Muscle of arm (tissue), 12 donors: ENCODE measurements around the gene SLC11A1. TPM values are rescaled to one million over a fixed set of nuclear protein-coding genes. Genes with fewer than 3 reads are reported as not detected.

Source experiments
- DNase-seq: peaks from one replicate; pipeline ENCODE4 v3.0.0-alpha.2; 2013
- polyA plus RNA-seq, 12 donors: library from polyadenylated mRNA; unstranded; fragments of 120-200 nt; gene quantifications; one replicate each; pipeline ENCODE4 v1.2.1, GENCODE V29; 2013; ENCODE audit not compliant: insufficient read length in 12 of 12

The SLC11A1 gene
- polyA plus RNA-seq, 12 donors: 0.22 to 3.0 (median 0.56) TPM; not detected in 2

DNA sequence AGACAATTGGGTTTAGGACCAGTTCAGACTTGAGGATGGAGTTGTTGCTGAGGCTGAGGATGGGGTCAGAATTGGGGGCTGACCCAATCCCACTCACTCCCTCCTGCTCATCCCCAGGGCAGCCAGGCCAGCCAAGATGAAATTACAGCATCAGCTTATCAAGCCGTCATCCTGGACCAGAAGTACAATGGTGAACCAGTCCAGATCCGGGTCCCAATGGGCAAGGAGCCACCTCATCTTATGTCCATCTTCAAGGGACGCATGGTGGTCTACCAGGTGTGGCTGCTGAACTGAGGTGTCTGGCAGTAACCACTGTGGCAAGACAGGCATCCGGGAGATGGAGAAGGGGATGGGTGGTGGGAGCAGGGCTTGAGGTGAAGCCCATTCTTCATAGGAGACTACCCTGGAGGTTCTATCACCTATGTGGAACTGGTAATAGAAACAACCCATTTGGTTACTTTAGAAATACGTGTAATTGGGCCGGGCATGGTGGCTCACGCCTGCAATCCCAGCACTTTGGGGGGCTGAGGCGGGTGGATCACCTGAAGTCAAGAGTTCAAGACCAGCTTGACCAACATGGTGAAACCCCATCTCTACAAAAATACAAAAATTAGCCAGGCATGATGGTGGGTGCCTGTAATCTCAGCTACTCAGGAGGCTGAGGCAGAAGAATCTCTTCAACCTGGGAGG is 50.7 kb downstream of the SLC11A1 start:
- DNase-seq: no peak

DNA sequence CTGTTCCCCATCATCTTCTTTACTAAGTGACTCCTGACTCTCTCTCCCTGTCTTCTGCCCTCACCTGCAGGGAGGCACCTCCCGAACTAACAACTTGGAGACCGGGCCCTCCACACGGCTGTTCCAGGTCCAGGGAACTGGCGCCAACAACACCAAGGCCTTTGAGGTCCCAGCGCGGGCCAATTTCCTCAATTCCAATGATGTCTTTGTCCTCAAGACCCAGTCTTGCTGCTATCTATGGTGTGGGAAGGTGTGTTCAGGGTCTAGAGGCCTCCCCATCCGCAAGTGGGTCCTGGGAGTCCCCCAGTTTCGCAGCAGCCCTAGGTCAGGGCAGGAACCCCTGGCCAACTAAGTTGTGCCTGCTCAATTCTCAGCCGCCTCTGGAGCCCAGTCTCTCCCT is 52.4 kb downstream of the SLC11A1 start:
- DNase-seq: no peak

DNA sequence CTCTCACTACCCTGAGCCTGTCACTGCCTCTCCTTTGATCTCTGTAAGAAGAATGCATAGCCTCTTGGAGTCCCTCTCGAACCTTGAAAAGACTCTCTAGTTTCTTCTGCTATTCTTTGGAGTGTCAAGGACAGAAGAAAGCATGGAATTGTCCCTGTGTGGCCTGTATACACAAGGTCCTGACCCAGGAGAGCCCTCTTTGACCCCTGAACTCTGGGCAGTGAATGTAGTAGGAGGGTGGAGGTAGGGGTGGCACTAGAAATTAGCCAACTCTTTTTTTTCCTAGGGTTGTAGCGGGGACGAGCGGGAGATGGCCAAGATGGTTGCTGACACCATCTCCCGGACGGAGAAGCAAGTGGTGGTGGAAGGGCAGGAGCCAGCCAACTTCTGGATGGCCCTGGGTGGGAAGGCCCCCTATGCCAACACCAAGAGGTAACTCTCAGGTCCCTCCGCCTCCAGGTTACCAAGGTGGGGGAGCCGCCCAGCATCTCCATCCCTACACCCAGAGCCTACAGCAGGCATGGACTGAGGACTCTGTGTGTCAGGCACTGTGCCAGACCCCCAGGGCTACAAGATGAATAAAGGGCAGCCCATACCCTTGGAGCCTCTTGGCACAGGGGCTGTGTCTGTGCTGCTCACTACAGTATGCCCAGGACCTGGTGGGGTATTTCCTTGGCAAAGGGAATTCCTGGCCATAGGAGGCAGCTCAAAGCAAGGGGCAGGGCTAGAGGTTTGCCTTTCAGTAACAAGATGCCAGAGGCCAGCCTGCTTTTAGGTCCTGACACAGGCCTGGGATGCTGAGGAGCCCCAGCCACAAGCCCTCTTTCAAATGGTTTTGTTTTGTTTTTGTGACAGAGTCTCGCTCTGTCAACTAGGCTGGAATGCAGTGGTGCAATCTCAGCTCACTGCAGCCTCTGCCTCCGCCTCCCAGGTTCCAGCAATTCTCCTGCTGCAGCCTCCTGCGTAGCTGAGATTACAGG is 53.2 kb downstream of the SLC11A1 start:
- DNase-seq: no peak

DNA sequence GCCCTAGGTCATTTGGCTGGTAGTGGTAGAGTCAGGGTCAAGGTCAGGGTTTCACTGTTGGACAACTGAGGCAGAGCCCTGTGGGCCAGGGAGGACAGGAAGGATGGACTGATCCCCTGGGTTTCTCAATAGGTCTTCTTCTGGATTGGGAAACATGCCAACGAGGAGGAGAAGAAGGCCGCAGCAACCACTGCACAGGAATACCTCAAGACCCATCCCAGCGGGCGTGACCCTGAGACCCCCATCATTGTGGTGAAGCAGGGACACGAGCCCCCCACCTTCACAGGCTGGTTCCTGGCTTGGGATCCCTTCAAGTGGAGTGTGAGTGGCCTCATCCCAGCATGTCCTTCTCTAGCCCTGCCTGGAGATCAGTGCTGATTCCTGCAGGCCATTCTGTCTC is 54.9 kb downstream of the SLC11A1 start:
- DNase-seq: no peak

DNA sequence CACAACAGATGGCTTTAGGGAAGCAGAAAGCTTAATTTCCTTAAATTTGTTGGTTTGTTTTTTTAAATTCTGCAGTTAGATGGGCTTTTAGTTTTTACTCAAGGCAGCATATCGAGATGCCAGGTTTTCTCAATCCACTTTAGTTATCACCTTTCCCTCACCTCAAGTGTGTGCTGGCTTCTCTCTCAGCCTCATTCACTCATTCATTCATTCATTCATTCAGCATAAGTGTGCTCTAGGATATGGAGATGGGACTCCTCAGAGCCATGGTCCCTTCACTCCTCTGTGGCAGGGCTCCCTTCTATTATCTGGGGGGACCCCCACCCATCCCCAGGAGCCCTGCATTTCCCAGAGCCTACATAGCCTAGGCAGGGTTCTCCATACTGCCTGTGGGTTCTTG is 55.9 kb downstream of the SLC11A1 start:
- DNase-seq: no peak

DNA sequence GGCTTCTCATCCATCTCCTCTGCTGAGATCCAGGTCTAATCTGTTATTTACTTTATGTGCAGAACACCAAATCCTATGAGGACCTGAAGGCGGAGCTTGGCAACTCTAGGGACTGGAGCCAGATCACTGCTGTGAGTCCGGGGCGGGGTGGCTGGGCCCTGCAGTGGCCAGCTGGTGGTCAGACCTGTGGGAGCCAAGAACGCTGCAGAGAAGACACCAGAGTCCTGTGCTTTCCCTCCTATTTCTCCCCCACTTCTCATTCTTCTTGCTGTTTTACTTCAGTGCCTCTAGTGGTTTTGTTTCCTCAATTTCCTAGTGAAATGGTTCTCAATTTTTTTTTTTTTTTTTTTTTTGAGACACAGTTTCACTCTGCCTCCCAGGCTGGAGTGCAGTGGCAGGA is 56.5 kb downstream of the SLC11A1 start:
- DNase-seq: no peak

DNA sequence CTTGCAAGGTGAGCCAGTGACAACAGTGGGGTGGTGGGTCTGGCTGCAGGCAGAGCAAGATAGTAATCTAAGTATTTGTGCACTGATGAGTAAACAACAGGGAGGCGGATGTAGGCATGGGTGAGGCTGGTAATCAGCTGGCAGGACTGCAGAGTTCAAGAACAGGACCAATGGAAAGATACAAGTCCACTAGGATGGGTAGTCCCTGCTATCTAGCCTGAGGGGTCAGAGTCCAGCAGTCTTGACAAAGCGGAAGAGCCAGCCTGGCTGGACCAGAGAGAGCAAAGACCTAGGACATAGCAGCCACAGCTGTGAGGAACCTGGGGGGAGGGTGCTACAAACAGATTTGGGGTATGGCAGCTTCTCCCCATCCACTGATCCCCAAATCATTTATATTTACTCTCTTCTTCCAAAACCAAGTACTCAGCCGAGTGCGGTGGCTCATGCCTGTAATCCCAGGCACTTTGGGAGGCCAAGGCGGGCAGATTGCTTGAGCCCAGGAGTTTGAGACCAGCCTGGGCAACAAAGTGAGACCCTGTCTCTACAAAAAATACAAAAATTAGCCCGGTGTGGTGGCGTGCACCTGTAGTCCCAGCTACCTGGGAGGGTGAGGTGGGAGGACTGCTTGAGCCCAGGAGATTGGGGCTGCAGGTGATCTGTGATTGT is 62.8 kb downstream of the SLC11A1 start:
- no peak for DNase-seq

DNA sequence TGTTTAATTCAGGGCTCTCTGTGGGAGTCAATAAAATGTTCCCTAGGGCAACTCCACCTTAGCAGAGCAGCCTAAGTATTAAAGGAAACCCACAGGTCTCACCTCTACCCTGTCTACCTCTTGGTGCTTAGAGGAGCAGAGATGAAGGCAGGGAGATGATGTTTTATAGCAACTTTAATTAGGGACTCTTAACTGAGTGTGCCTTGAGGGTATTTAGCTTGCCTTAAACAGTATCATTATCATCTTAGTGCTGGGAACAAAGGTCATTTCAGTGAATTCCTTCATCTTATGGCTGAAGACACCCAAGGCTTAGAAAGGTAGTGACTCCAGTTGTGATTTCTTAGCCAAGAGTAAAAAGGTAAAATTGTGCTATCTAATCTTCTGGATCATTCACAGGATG is 63.5 kb downstream of the SLC11A1 start:
- DNase-seq: no peak

Other genes starting within 250 kb of the SLC11A1 start
- gene CXCR1, start 215.3 kb upstream of the SLC11A1 start, polyA plus RNA-seq: under 1 TPM in 5 of 12 donors, not detected in 7; 0.07 to 0.36 (median 0.28) TPM
- 100 to 1,000 TPM in 11 of 12 donors, not detected in 1; 192 to 390 (median 260) TPM for gene ARPC2, start 165.1 kb upstream of the SLC11A1 start, polyA plus RNA-seq
- 1 to 10 TPM in 10 of 12 donors, not detected in 2; 1.2 to 2.9 (median 1.8) TPM for gene GPBAR1, start 121.3 kb upstream of the SLC11A1 start, polyA plus RNA-seq
- gene AAMP, start 112.1 kb upstream of the SLC11A1 start, polyA plus RNA-seq: 10 to 100 TPM in 11 of 12 donors, not detected in 1; 74.7 to 93.4 (median 82.9) TPM
- 100 to 1,000 TPM in 1 of 12 donors, 10 to 100 TPM in 10, not detected in 1; 38.8 to 123 (median 42.4) TPM for gene PNKD, start 111.8 kb upstream of the SLC11A1 start, polyA plus RNA-seq
- gene TMBIM1, start 89.8 kb upstream of the SLC11A1 start, polyA plus RNA-seq: 100 to 1,000 TPM in 4 of 12 donors, 10 to 100 TPM in 7, not detected in 1; 81.2 to 112 (median 93.7) TPM
- under 1 TPM in 4 of 12 donors, not detected in 8; 0.09 to 0.16 (median 0.13) TPM for gene CATIP, start 25.4 kb upstream of the SLC11A1 start, polyA plus RNA-seq
- 100 to 1,000 TPM in 2 of 12 donors, 10 to 100 TPM in 9, not detected in 1; 72.5 to 113 (median 85.2) TPM for gene CTDSP1, start 17.6 kb downstream of the SLC11A1 start, polyA plus RNA-seq
- 10 to 100 TPM in 1 of 12 donors, under 1 TPM in 7, not detected in 4; 0.06 to 38.2 (median 0.25) TPM for gene VIL1, start 36.9 kb downstream of the SLC11A1 start, polyA plus RNA-seq
- 10 to 100 TPM in 10 of 12 donors, 1 to 10 TPM in 1, not detected in 1; 8.6 to 14.2 (median 11.8) TPM for gene USP37, start 186.1 kb downstream of the SLC11A1 start, polyA plus RNA-seq
- gene CNOT9, start 186.6 kb downstream of the SLC11A1 start, polyA plus RNA-seq: 10 to 100 TPM in 11 of 12 donors, not detected in 1; 30.5 to 53.3 (median 40.9) TPM
- gene PLCD4, start 225.6 kb downstream of the SLC11A1 start, polyA plus RNA-seq: 10 to 100 TPM in 11 of 12 donors, not detected in 1; 23.9 to 67.3 (median 52.2) TPM